Osteoblast (primary cell): ENCODE measurements around the gene ALOX5. TPM values are rescaled to one million over a fixed set of nuclear protein-coding genes. Genes with fewer than 3 reads are reported as not detected.

Experiments used
- DNase-seq: peaks from one replicate; pipeline ENCODE4 v3.0.0; 2011; ENCODE audit warnings: low spot score, mixed read lengths; ENCODE audit not compliant: insufficient read length; ENCODE audit errors: missing footprints
- H2AFZ ChIP-seq: 2 replicates; pipeline ENCODE4 v1.6.0; 2011; ENCODE audit warnings: mild to moderate bottlenecking, low read length
- H3K27ac ChIP-seq: 2 replicates; pipeline ENCODE4 v1.5.1; 2011; ENCODE audit warnings: mild to moderate bottlenecking, low read depth, low read length, moderate library complexity
- H3K27me3 ChIP-seq: 2 replicates; pipeline ENCODE4 v1.6.0; 2012; ENCODE audit warnings: mild to moderate bottlenecking, control low read depth, inconsistent platforms, low read length, moderate library complexity; ENCODE audit not compliant: insufficient read depth
- H3K36me3 ChIP-seq: 2 replicates; pipeline ENCODE4 v1.5.1; 2011; ENCODE audit warnings: mild to moderate bottlenecking, low read length, control low read depth, moderate library complexity; ENCODE audit not compliant: insufficient read depth
- H3K4me1 ChIP-seq: 2 replicates; pipeline ENCODE4 v1.5.1; 2011; ENCODE audit warnings: mild to moderate bottlenecking, low read length, control low read depth, moderate library complexity; ENCODE audit not compliant: insufficient read depth
- H3K4me2 ChIP-seq: 2 replicates; pipeline ENCODE4 v1.6.0; 2011; ENCODE audit warnings: mild to moderate bottlenecking, low read length; ENCODE audit not compliant: insufficient read depth
- H3K4me3 ChIP-seq: fragments of 200-600 bp; sonication (generic); 3 replicates; pipeline ENCODE4 v1.5.1; 2012; ENCODE audit warnings: mild to moderate bottlenecking, low read length, inconsistent platforms; ENCODE audit not compliant: insufficient read depth
- H3K79me2 ChIP-seq: 2 replicates; pipeline ENCODE4 v1.6.0; 2012; ENCODE audit warnings: mild to moderate bottlenecking, low read length, control low read depth, inconsistent platforms; ENCODE audit not compliant: insufficient read depth
- H3K9me3 ChIP-seq: 2 replicates; pipeline ENCODE4 v1.5.1; 2011; ENCODE audit warnings: low read depth, low read length, control low read depth
- H4K20me1 ChIP-seq: 2 replicates; pipeline ENCODE4 v1.6.0; 2012; ENCODE audit warnings: mild to moderate bottlenecking, low read length, control low read depth; ENCODE audit not compliant: insufficient read depth
- total RNA-seq: library from RNA; depleted of rRNA; stranded (reverse); fragments of >200 nt; gene quantifications from 2 replicates; pipeline ENCODE4 v1.2.3, GENCODE V29; 2012
- TF ChIP-seq, protein P1 (sequence below): IDR thresholded peaks from 2 replicates; pipeline ENCODE4 v1.5.1; 2011; ENCODE audit warnings: mild to moderate bottlenecking, low read depth, low read length, moderate library complexity; ENCODE audit errors: extremely low read depth

The ALOX5 gene
- total RNA-seq, 1 donor, result not detected

- DNase-seq, result no peak
- H3K4me2 ChIP-seq, result no peak overlapping the region
- no peaks in the 10 kb centered on the region for H3K9me3 ChIP-seq
- H2AFZ ChIP-seq, result no peak overlapping the region
- no peak overlapping the region for H3K4me3 ChIP-seq
- H3K4me1 ChIP-seq, result peaks cover 3% of the 10 kb centered on the region
- no peaks in the 10 kb centered on the region for H4K20me1 ChIP-seq
- H3K27me3 ChIP-seq, result peaks cover 12% of the 10 kb centered on the region
- TF ChIP-seq, protein P1, sequence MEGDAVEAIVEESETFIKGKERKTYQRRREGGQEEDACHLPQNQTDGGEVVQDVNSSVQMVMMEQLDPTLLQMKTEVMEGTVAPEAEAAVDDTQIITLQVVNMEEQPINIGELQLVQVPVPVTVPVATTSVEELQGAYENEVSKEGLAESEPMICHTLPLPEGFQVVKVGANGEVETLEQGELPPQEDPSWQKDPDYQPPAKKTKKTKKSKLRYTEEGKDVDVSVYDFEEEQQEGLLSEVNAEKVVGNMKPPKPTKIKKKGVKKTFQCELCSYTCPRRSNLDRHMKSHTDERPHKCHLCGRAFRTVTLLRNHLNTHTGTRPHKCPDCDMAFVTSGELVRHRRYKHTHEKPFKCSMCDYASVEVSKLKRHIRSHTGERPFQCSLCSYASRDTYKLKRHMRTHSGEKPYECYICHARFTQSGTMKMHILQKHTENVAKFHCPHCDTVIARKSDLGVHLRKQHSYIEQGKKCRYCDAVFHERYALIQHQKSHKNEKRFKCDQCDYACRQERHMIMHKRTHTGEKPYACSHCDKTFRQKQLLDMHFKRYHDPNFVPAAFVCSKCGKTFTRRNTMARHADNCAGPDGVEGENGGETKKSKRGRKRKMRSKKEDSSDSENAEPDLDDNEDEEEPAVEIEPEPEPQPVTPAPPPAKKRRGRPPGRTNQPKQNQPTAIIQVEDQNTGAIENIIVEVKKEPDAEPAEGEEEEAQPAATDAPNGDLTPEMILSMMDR, result no peak
- H3K36me3 ChIP-seq, result no peaks in the 10 kb centered on the region
- H3K79me2 ChIP-seq, result no peaks in the 10 kb centered on the region
- no peak overlapping the region for H3K27ac ChIP-seq
Observed at GRCh38 chr10:45423976-45424499, 50.0 kb downstream of the ALOX5 start.

- TF ChIP-seq, protein P1, result no peak
- no peaks in the 10 kb centered on the region for H3K4me1 ChIP-seq
- H3K36me3 ChIP-seq, result no peaks in the 10 kb centered on the region
- no peak overlapping the region for H3K27ac ChIP-seq
- H3K27me3 ChIP-seq, result peaks cover 12% of the 10 kb centered on the region
- no peak for DNase-seq
- H4K20me1 ChIP-seq, result no peaks in the 10 kb centered on the region
- no peaks in the 10 kb centered on the region for H3K9me3 ChIP-seq
- no peak overlapping the region for H2AFZ ChIP-seq
- no peak overlapping the region for H3K4me3 ChIP-seq
- H3K4me2 ChIP-seq, result no peak overlapping the region
- H3K79me2 ChIP-seq, result no peaks in the 10 kb centered on the region
Observed at GRCh38 chr10:45424668-45425404, 50.8 kb downstream of the ALOX5 start.

GRCh38 chr10:45425621-45426563 lies 51.9 kb downstream of the ALOX5 start:
- H4K20me1 ChIP-seq, result no peaks in the 10 kb centered on the region
- TF ChIP-seq, protein P1, result no peak
- no peak overlapping the region for H3K4me3 ChIP-seq
- H3K4me2 ChIP-seq, result no peak overlapping the region
- no peaks in the 10 kb centered on the region for H3K79me2 ChIP-seq
- no peak overlapping the region for H2AFZ ChIP-seq
- H3K27me3 ChIP-seq, result peaks cover 15% of the 10 kb centered on the region
- no peak for DNase-seq
- H3K4me1 ChIP-seq, result no peaks in the 10 kb centered on the region
- no peaks in the 10 kb centered on the region for H3K9me3 ChIP-seq
- H3K27ac ChIP-seq, result no peak overlapping the region
- H3K36me3 ChIP-seq, result no peaks in the 10 kb centered on the region
